K562 (cell line): ENCODE measurements around the gene SDHAF4.

ENCODE experiments used
- LEF1 ChIP-seq: fragments of 450-650 bp; IDR thresholded peaks from 2 replicates; pipeline ENCODE4 v1.6.1; 2016; ENCODE audit warnings: mild to moderate bottlenecking
- POLR2AphosphoS5 ChIP-seq: IDR thresholded peaks from 2 replicates; pipeline ENCODE4 v1.6.1; 2011; ENCODE audit warnings: mild to moderate bottlenecking, low read depth, low read length, moderate library complexity; ENCODE audit not compliant: control insufficient read depth, insufficient read depth
- TAF7 ChIP-seq: fragments of 450-650 bp; IDR thresholded peaks from 2 replicates; pipeline ENCODE4 v1.6.1; 2016; ENCODE audit warnings: missing genetic modification characterization, missing compliant biosample characterization

DNA sequence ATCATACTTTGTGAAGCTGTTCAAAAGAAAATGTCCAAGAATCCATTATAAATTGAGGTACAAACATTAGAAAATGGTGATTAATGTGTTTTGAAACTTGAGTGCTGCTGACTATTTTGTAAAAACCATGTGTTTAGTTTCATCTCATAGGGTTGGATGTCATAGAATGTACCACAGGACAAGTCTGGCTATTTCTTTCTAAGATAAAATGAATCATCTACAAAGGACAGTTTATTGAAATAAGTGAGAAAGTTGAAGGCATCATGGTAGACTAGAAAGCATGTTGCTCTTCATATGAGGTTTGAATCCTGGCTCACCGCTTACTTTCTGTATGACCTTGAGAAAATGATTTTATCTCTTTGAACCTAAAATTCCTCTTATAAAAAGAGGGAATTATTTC is 71.7 kb downstream of the SDHAF4 start:
- TF ChIP-seq POLR2AphosphoS5 = no peak
- no peak for TF ChIP-seq TAF7 (tag)
- TF ChIP-seq LEF1 = no peak
